DOHH2 (cell line): Measurements from ENCODE around the gene SOX9.
"Not testable (repeated sequence)": the region's sequence is repeated elsewhere in the genome, so short reads cannot be mapped to it uniquely, and the experiment has no call there.

Experiments used
- CTCF ChIP-seq: fragments of 200-600 bp; sonication (generic); IDR thresholded peaks from one replicate; pipeline ENCODE4 v1.5.1; 2014; ENCODE audit warnings: antibody characterized with exemption, mild to moderate bottlenecking, low read depth, low read length; ENCODE audit not compliant: poor library complexity, severe bottlenecking
- EZH2phosphoT487 ChIP-seq: fragments of 200-600 bp; sonication (generic); IDR thresholded peaks from 2 replicates; pipeline ENCODE4 v1.6.1; 2017; ENCODE audit warnings: borderline replicate concordance, mild to moderate bottlenecking, antibody characterized with exemption, low read length, moderate library complexity, mixed read lengths

GRCh38 chr17:72111926-72112325, 8.9 kb upstream of the SOX9 start:
- TF ChIP-seq CTCF, EZH2phosphoT487: not testable (repeated sequence)
